AG09309 (cell line): ENCODE data around the gene MGAT5.

ENCODE experiments used
- DNase-seq: peaks from one replicate; pipeline ENCODE4 v3.0.0-alpha.2; 2010; ENCODE audit warnings: low read depth
- H3K4me3 ChIP-seq: 2 replicates; pipeline ENCODE4 v1.5.1; 2011; ENCODE audit warnings: mild to moderate bottlenecking, low read depth, low read length, moderate library complexity; ENCODE audit not compliant: control insufficient read depth
- TF ChIP-seq, protein P1 (sequence below): IDR thresholded peaks from 2 replicates; pipeline ENCODE4 v1.5.1; 2011; ENCODE audit warnings: mild to moderate bottlenecking, low read depth, low read length, inconsistent platforms; ENCODE audit not compliant: insufficient read depth, control insufficient read depth; ENCODE audit errors: missing control alignments

Gene MGAT5

DNA sequence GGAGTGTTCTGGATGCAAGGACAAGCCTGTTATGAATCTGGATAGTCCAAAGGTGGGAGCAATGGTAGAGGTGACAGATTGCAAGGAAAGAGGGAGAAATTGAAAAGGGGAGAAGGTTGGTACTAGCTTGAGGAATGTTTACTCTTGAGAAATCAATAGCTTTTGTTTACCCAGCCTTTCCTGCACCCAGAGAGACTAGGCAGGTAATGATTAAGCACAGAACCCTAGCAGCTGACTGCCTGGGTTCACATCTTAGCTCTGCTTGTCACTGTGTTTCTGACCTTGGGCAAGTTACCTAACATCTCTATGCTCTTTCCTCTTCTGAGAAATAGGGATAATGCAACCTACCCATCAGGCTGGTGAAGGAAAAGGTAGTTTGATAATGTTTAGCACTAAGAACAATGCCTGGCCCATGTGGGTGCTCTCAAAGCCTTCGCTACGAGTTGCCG is 178.6 kb downstream of the MGAT5 start:
- H3K4me3 ChIP-seq: no peak overlapping the region
- no peak for DNase-seq
- TF ChIP-seq, protein P1, sequence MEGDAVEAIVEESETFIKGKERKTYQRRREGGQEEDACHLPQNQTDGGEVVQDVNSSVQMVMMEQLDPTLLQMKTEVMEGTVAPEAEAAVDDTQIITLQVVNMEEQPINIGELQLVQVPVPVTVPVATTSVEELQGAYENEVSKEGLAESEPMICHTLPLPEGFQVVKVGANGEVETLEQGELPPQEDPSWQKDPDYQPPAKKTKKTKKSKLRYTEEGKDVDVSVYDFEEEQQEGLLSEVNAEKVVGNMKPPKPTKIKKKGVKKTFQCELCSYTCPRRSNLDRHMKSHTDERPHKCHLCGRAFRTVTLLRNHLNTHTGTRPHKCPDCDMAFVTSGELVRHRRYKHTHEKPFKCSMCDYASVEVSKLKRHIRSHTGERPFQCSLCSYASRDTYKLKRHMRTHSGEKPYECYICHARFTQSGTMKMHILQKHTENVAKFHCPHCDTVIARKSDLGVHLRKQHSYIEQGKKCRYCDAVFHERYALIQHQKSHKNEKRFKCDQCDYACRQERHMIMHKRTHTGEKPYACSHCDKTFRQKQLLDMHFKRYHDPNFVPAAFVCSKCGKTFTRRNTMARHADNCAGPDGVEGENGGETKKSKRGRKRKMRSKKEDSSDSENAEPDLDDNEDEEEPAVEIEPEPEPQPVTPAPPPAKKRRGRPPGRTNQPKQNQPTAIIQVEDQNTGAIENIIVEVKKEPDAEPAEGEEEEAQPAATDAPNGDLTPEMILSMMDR: no peak

DNA sequence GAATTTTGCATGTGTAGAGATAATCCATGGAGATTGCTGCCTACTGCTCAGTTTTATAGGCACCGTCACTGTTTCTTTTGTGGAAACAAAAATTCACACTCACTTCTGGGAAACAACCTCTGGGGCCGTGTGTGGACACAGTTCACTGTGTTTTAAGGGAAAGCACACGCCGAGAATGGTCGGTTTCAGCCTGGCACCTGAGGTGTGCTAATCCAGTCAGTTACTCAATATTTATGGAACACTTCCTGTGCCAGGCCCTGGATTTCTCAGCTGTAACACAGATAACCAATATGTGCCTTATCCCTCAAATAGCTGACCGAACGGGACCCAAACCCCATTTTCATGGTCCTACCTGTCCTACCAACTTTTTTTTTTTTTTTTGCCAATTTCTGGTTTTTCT is 179.6 kb downstream of the MGAT5 start:
- no peak overlapping the region for H3K4me3 ChIP-seq
- TF ChIP-seq, protein P1: no peak
- DNase-seq: no peak

DNA sequence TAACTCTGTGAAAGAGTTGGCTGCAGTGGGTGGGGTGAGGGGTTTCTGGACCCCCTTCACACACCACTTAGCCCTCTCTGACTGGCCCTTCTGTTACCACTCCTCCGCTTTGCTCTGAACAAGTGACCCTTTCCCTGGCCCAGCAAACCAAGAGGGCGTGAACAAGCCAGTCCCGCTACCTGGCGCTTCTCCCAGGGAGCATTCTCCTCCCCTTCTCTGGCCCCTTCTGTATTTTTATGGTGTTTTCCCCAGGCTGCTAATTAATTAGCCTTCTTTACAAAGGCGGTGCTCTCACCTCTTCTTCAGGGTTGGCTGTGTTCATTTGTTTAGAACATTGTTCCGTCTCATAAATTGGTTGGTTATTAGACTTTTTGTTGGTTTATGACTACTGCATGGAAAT is 180.1 kb downstream of the MGAT5 start:
- no peak overlapping the region for H3K4me3 ChIP-seq
- TF ChIP-seq, protein P1: no peak
- DNase-seq: no peak

DNA sequence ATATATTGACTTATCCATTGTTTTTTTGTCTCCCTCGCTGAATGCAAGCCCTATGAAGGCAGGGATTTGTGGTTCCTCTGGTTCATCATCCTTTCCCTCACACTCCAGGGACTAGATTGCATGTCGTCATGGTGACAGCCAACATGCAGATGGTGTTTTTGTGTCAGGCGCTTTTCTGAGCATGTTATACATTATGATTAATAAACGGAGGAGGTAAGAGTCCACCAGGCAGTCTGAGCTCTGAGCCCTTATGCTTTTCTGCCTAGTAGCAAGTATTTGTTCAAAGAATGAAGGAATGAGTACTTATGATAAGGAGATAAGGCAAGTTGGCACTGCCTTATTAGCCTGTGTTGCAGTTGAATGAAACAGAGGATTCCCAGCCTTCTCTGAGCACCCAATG is 181.6 kb downstream of the MGAT5 start:
- TF ChIP-seq, protein P1: no peak
- no peak overlapping the region for H3K4me3 ChIP-seq
- no peak for DNase-seq

DNA sequence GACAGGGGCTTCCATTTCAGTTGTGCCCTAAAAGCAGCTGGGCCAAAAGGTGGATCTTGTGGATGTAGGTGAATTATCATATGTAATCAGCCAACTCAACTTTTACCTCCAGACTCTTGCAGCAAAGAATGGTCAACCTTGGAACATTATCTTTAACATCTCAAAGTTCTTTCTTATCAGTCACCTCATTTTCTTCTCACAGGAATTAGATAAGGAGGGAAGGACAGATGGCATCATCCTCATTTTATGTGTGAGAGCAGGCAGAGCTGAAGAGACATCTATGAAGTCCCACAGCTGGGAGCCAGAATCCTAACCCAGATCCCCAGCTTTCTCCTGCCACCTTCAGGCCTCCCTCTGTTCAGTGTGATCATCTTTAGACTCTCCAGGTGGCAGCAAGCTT is 182.1 kb downstream of the MGAT5 start:
- H3K4me3 ChIP-seq: no peak overlapping the region
- TF ChIP-seq, protein P1: no peak
- no peak for DNase-seq

DNA sequence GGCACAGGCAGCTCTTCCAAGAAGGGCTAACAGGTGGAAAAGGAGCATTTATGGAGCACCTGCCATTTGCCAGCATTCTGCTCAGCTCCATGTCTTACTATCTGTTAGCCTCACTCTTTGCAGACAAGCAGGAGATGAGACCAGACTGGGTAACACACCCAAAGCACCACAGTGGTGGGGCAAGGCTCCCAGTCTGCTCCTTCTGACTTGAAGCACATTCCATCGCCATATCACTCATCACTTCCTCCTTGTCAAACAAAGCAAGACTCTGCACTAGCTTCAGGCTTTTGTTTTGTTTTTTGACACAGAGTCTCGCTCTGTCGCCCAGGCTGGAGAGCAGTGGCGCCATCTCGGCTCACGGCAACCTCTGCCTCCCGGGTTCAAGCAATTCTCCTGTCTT is 182.8 kb downstream of the MGAT5 start:
- DNase-seq: no peak
- H3K4me3 ChIP-seq: no peak overlapping the region
- TF ChIP-seq, protein P1: no peak

DNA sequence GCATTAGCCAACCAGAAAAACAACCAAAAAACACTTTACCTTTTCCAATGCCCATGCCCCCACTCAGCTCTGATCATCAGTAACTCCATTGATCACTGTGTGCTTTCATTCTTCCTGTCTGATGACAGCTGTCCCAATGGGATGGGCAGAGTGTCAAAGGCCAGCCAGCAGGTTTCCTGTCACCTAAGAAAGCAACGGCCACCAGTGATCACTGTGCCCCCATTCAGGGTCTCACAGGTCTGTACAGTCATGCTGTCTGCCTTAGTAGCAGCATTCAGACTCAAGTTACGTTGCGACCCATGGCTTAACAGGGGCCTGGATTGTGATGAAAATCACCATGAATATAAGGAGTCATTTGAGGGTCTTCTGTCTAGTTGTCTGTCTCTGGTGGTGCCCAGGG is 184.5 kb downstream of the MGAT5 start:
- no peak overlapping the region for H3K4me3 ChIP-seq
- DNase-seq: no peak
- TF ChIP-seq, protein P1: no peak
